GM12891 (cell line): ENCODE measurements around the gene KIAA1328.

Experiments used
- POLR2A ChIP-seq: IDR thresholded peaks from 2 replicates; pipeline ENCODE4 v1.6.1; 2011; ENCODE audit warnings: low read depth, low read length, control low read depth
- POLR2AphosphoS5 ChIP-seq: IDR thresholded peaks from 2 replicates; pipeline ENCODE4 v1.6.1; 2011; ENCODE audit warnings: low read depth, low read length, control low read depth
- TAF1 ChIP-seq: IDR thresholded peaks from 2 replicates; pipeline ENCODE4 v1.6.1; 2011; ENCODE audit warnings: low read depth, low read length, control low read depth

DNA sequence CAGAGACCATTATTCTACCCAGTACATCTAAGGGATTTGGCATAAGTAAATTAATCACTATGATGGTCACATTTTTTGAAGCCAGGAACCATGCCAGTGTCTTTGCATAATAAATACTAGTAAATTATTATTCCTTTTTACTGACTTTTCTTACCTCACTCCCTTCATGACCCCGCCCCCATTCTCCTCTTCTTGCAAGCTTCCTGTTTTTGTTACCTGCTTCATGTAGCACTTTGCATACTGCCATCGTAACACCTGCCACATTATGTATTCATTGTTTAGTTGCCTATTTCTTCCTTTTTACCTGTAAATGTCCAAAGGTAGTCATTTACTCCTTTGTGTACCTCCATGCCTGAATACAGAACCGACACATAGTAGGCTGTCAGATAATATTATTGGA is 309.5 kb downstream of the KIAA1328 start:
- TF ChIP-seq POLR2A (no peak), TAF1 (no peak), POLR2AphosphoS5 (no peak)
